Kidney (tissue), 14 donors: ENCODE measurements around the gene GALR2. TPM values are rescaled to one million over a fixed set of nuclear protein-coding genes. Genes with fewer than 3 reads are reported as not detected.

Experiments used
- DNase-seq, 5 donors: peaks; one replicate each; pipeline ENCODE4 v3.0.0-alpha.2; 2013 to 2020
- FAIRE-seq: peaks from 2 replicates; lab custom pipeline; 2012; peaks lifted over from hg19 to GRCh38; lab: Jason Lieb, UNC
- H3K27ac ChIP-seq, 2 donors: one replicate each; pipeline ENCODE4 v1.7.0; 2013; ENCODE audit warnings: low read depth in 2 of 2, low read length in 2 of 2, inconsistent platforms in 1 of 2
- H3K27me3 ChIP-seq: one replicate; pipeline ENCODE4 v1.7.1; 2013; ENCODE audit warnings: low read length, inconsistent platforms; ENCODE audit not compliant: control insufficient read depth, insufficient read depth
- H3K36me3 ChIP-seq, 3 donors: one replicate each; pipeline versions ENCODE4 v1.7.0 to v1.7.1; 2013; ENCODE audit warnings: low read length in 3 of 3, control low read depth in 1 of 3, inconsistent platforms in 1 of 3; ENCODE audit not compliant: insufficient read depth in 3 of 3, control insufficient read depth in 2 of 3
- H3K4me1 ChIP-seq, 3 donors: one replicate each; pipeline versions ENCODE4 v1.7.0 to v1.7.1; 2013; ENCODE audit warnings: low read length in 3 of 3, inconsistent platforms in 1 of 3, low read depth in 1 of 3; ENCODE audit not compliant: control insufficient read depth in 2 of 3, insufficient read depth in 2 of 3
- H3K4me3 ChIP-seq, 3 donors: one replicate each; pipeline versions ENCODE4 v1.7.0 to v1.8.1; 2013; ENCODE audit warnings: low read length in 3 of 3, control low read depth in 1 of 3, inconsistent platforms in 1 of 3
- H3K9ac ChIP-seq, 3 donors: one replicate each; pipeline versions ENCODE4 v1.7.0 to v1.7.1; 2013; ENCODE audit warnings: low read length in 3 of 3, control low read depth in 1 of 3, inconsistent platforms in 1 of 3
- H3K9me3 ChIP-seq, 3 donors: one replicate each; pipeline versions ENCODE4 v1.7.0 to v1.7.1; 2013; ENCODE audit warnings: low read length in 3 of 3, control low read depth in 1 of 3, inconsistent platforms in 1 of 3; ENCODE audit not compliant: control insufficient read depth in 2 of 3, insufficient read depth in 1 of 3
- intact Hi-C: fragments of 100-400 bp; cut with DNase I; formaldehyde crosslinking; loops from one replicate; pipeline ENCODE4 v1.11.1; 2022
- polyA plus RNA-seq: library from polyadenylated mRNA; stranded (reverse); fragments of 350-450 nt; fragmentation: Illumina TruSeq; extraction: RNeasy Lipid Tissue Mini Kit (QIAGEN cat#74804); gene quantifications from one replicate; pipeline ENCODE4 v1.2.3, GENCODE V29; 2014; ENCODE audit warnings: low read depth, low replicate concordance; ENCODE audit not compliant: insufficient read depth
- total RNA-seq: library from RNA; stranded (reverse); fragmentation: NEBNext Ultra II Directional; extraction: Animal tissue kit (Norgen Biotek cat#: 25700); gene quantifications from one replicate; pipeline ENCODE4 v1.2.1, GENCODE V29; 2021
- TF ChIP-seq, protein P1 (sequence below): IDR thresholded peaks from 3 replicates; pipeline ENCODE4 v1.5.1; 2012; ENCODE audit warnings: mild to moderate bottlenecking, moderate library complexity, borderline replicate concordance; ENCODE audit not compliant: insufficient read depth; ENCODE audit errors: extremely low read depth
- donor health status: control.
- donor health status: control.
- donor health status: control.
- donor health status: control.
- donor health status: control.
- donor health status: DM: yes; HTN: yes; CAD: no.
- donor health status: Normal renal cell carcinoma (clear cell type).

The GALR2 gene
- total and polyA plus RNA-seq, 2 donors from 2014 or later = not detected

DNA sequence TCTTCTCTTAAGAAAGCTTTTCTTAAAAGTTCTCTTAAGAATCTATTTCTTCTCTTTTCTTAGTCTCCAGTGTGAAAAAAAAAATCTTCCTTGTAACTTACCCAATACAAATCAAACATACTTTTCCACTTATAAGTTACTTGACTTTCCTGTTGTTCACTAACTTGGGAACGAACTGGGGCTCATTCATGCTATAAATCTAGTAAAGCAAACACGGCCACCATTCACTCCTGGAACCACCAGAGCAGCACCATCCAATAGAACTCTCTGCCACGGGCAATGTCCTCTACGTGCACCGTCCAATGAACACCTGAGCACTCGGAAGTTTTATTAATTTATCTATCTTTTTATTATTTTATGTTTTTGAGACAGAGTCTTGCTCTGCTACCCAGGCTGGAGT, 23.0 kb upstream of the GALR2 start:
- Histone ChIP-seq H3K27me3 (no peaks in the 10 kb centered on the region), H3K4me3 (no peak overlapping the region), H3K9ac (no peak overlapping the region), H3K9me3 (no peaks in the 10 kb centered on the region), H3K4me1 (peaks cover 0 to 4% (median 2%) of the 10 kb centered on the region in 3 donors), H3K36me3 (peaks cover 12 to 41% (median 31%) of the 10 kb centered on the region in 3 donors), H3K27ac (peak overlapping the region in 1 of 2 donors; percentile 37)
- TF ChIP-seq, protein P1, sequence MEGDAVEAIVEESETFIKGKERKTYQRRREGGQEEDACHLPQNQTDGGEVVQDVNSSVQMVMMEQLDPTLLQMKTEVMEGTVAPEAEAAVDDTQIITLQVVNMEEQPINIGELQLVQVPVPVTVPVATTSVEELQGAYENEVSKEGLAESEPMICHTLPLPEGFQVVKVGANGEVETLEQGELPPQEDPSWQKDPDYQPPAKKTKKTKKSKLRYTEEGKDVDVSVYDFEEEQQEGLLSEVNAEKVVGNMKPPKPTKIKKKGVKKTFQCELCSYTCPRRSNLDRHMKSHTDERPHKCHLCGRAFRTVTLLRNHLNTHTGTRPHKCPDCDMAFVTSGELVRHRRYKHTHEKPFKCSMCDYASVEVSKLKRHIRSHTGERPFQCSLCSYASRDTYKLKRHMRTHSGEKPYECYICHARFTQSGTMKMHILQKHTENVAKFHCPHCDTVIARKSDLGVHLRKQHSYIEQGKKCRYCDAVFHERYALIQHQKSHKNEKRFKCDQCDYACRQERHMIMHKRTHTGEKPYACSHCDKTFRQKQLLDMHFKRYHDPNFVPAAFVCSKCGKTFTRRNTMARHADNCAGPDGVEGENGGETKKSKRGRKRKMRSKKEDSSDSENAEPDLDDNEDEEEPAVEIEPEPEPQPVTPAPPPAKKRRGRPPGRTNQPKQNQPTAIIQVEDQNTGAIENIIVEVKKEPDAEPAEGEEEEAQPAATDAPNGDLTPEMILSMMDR = no peak
- intact Hi-C loops = no loop called here
- FAIRE-seq = no peak
- peak in 2 of 5 donors; percentile 66 to 79 for DNase-seq

DNA sequence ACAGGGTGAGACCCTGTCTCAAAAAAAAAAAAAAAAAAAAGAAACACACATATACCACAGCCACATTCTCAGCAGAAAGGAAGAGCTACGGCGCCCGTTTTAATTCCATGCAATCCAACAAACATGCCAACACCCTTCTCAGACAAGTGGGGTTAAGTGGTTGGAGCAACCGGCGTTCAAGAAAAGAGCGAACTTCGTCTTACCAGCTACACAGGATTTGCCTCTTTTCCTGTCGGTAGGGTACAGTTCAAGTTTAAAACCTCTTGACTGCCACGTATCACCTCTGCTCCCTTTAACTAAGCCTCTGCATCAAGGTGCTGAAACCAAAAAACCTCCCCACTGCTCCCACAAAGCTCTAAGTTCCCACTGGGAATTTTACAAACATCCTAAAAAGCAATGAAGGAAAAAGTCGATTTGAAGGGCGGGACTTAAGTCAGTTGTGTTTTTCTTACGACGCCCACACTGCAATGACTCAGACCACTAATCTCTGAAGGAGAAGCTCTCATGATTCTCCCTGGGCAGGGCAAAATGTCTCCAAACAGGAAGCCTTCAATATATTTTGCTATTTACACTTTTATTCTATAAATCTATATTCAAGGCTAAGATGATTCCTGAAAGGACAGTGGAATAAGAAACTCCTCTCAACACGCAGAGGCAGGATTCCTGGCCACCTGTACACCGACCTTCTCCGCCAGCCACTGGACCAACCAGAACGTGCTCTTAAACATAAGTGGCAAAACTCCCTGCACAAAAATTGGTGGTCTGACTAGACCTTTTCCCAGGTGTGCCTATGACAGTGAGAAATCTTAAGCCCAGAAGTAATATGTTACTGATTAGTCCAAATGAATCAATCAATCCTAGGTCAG, 21.1 kb upstream of the GALR2 start:
- Histone ChIP-seq H3K9ac (no peak overlapping the region), H3K27me3 (no peaks in the 10 kb centered on the region), H3K4me1 (peaks cover 0 to 4% (median 2%) of the 10 kb centered on the region in 3 donors), H3K36me3 (peaks cover 13 to 42% (median 33%) of the 10 kb centered on the region in 3 donors), H3K9me3 (no peaks in the 10 kb centered on the region), H3K4me3 (no peak overlapping the region), H3K27ac (no peak overlapping the region)
- intact Hi-C loops = no loop called here
- FAIRE-seq (no peak), DNase-seq (peak in 1 of 5 donors; percentile 9)
- TF ChIP-seq, protein P1 = no peak

DNA sequence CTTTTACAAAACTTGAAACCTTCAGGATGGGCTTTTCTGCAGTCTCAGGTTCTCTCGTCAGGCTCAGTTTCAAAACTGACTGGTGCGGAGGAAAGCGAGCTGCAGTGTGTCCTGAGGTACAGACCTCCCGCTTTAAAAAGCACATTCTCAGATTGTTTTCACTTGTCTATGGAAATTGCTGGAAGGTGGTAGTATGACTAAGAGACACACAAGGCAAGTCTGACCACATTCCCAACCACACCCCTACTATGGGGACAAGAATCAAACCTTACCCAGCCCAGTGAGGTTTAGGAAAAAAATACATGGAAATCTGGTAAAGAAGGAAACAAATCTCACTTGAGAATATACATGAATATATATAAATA, 20.5 kb upstream of the GALR2 start:
- no peaks in the 10 kb centered on the region for H3K9me3 ChIP-seq
- H3K27me3 ChIP-seq = no peaks in the 10 kb centered on the region
- FAIRE-seq (no peak), DNase-seq (peak in 1 of 5 donors; percentile 12)
- TF ChIP-seq, protein P1 = no peak
- no peak overlapping the region for H3K27ac ChIP-seq
- intact Hi-C loops = no loop called here
- no peak overlapping the region for H3K9ac ChIP-seq
- no peak overlapping the region for H3K4me3 ChIP-seq
- H3K36me3 ChIP-seq = peaks cover 14 to 41% (median 36%) of the 10 kb centered on the region in 3 donors
- H3K4me1 ChIP-seq = peaks cover 0 to 4% (median 2%) of the 10 kb centered on the region in 3 donors
